ENCODE measurements around the gene NPR2.
A peak's percentile ranks its signal among the peaks of the same experiment; 100 is the strongest.

The NPR2 gene

DNA sequence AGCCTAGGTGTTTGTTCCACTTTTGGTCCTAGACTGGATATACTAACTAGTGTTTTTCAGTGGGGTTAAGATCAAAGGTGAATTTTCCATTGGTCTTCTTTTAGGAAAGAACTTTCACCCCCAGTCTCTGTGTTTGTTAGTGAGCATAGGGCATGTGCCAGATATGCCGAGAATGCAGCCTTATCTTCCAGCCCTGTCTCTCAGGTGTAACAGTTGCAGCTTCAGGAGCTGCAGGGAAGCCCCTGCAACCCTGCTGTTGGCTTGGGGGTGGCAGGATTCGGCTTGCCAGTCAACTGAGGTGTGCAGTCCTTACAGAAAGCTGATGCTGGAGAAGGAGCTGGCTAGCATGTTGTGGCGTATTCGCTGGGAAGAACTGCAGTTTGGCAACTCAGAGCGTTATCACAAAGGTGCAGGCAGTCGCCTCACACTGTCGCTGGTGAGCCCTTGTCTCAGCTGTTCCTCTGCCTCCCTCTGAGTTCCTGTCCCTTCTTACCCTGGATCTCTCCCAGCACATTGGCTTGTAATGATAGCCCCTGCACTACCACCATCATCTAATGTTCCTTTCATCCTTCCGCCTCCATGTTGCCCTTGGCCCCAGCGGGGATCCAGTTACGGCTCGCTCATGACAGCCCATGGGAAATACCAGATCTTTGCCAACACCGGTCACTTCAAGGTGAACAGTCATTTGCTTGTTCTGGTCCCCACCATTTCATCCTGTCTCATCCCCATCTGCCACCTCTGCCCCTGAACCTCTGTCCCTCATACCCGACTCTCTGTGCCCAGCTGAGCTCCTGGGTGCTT, 10.1 kb downstream of the NPR2 start:
- no peak for DNase-seq

DNA sequence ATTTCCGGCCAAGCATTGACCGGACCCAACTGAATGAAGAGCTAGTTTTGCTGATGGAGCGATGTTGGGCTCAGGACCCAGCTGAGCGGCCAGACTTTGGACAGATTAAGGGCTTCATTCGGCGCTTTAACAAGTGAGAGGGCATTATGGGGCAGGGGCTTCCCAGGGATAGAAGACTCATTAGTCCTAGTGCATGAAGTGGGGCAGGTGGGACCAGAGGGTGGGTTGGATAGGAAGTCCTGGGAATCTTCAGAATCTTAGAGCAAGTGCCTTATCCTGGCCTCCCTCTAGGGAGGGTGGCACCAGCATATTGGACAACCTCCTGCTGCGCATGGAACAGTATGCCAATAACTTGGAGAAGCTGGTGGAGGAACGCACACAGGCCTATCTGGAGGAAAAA, 14.7 kb downstream of the NPR2 start:
- DNase-seq, result no peak

DNA sequence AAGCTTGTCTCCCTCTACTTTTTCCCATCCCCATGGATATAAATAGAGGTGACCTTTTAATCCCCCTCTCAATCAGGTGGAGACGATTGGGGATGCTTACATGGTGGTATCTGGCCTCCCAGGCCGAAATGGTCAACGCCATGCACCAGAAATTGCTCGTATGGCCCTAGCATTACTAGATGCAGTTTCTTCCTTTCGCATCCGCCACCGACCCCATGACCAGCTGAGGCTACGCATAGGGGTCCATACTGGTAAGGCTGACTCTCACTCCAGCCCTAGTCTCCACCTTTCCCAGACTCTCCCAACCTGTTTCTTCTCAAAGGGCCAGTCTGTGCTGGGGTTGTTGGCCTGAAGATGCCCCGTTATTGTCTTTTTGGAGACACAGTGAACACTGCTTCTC, 17.0 kb downstream of the NPR2 start:
- DNase-seq, result no peak

DNA sequence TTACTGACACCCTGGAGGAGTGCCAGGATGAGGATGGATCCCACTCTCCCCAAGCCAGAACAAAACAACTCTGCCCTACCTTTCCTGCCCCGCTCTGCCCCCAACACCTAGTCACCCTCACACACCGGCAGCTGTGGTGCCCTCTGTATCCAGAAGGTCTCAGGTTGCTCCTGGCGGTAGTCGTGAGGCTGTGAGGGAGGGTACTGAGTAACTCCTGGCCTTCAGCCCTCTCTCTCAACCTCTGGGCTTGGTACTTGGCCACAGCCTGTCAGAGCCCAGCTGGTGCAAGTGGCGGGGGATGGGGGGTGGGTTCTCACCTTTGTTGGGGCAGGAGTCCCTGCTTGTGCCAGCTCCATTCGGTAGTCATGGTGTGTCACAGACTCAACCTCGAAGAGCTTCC, 18.7 kb downstream of the NPR2 start:
- DNase-seq, result no peak

DNA sequence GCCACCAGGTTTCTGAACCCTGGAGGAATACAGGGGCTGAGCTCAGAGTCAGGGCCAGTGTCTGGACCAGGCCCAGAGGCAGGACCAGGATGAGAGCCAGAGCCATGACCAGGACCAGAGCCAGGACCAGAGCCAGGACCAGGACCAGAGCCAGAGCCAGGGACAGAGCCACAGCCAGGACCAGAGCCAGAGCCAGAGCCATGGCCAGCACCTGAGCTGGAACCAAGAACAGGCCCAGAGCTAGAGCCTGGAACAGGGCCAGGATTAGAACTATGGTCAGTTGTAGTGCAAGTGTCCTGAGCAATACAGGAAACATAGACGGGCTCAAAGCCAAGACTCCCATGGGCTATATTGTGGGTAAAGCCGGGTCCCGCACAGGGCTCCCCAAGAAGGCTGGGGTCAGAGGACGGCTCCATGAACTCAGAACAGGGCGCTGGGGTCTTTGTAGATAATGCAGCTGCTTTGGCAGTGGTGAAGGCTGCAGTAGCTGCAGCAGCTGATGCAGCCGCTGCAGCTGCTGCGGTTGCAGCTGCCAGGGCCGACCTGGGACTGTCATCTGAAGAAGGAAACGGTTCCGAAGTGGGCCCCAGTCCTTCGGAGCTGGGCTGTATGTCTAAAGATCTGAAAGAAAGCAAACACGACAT, 20.1 kb downstream of the NPR2 start:
- DNase-seq, result no peak

DNA sequence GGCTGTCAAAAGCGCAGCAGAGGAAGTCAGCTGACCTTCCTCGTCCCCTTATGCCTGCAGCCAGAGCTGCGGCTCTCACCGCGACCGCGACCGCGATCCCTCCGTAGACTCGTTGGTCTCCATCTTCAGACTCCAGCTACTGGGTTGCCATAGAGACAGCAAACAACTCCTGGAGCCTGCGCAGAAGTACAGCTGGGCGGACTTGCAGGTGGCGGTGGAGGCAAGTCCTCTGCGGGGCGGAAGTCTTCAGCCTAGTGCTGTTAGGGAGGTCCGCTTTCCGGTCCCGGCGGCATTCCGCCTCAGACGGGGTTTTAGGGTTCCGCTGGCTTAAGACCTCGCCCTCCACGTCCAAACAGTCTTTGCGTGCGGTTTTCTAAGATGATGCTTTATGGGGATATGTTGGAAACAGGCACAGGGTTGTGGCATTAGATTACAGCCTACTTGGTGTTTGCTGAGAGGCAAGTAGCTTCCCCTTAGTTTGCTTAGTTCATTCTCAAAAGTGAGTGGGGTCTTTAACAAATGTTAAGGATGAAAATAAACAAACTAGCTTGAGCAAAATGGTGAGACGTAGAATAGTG, 20.7 kb downstream of the NPR2 start, which contains the start of gene SPAG8:
SPAG8 (minus strand) TSS at position 238 of the 578 bp plus-strand sequence; CDS start at position 123, 115 bp downstream.
- DNase-seq, result peak; percentile 94

DNA sequence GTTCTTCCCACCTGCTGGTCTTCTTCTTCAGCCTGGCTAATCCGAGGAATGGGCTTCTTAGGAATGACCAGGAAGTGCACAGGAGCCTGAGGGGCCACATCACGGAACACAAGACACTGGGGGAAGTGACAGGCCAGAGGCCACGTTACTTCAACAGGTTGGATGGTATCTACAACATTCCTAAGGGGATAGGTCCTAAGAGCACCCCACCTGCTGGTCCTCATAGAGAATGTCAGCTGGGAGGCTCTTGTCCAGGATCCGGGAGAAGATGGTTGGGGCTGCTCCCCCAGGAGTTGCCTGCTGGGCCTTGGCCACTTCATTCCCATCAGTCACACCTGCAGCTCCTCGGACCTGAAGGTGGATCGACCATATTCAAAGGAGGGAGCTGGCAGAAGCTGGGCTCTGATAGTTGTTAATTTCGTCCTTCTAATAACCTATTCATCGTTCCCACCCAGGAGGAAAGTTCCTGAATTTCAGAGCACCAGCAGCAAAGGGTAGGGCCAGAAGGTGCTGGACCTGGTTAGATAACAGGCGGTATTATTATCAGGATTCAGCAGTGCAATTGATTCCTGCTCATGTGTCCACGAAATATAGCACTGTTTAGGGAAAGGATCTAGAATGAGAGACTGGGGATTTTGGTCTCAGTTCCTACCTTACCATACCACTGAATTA, 22.2 kb downstream of the NPR2 start:
- DNase-seq, result peak; percentile 31

DNA sequence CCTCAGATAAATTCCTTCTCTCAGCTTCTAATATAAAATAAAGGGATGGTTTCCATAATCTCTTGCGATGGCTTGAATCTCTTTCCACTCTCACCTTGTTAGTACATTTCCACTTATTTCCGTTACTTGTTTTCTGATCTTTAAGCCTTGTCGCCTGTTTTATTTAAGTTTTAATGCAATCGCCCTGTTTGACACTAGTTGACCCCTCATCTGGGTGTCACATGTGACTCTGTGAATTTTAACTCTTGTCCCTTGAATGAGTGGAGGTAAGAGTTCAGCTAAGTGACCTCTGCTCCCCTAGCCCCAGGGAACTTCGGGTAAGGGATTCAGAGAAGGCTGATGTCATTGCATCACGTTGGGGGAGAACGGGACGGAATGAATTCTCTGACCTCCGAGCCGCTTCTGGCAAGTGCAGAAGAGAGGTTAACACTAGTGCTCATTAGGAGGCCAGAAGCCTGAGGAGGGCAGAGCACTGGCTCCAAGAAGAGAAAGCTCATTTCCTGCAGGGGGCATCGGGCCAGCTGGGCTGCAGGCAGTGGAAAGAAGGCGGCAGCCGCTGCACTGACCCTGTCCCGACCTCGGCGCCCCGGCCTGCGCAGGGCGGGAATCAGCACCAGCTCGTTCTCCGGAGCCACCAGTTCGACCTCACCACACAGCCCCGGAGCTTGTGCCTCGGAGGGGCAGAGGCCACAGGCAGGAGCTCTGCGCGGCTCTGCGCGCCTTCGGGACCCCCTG, 22.9 kb downstream of the NPR2 start:
- peak; percentile 29 for DNase-seq

DNA sequence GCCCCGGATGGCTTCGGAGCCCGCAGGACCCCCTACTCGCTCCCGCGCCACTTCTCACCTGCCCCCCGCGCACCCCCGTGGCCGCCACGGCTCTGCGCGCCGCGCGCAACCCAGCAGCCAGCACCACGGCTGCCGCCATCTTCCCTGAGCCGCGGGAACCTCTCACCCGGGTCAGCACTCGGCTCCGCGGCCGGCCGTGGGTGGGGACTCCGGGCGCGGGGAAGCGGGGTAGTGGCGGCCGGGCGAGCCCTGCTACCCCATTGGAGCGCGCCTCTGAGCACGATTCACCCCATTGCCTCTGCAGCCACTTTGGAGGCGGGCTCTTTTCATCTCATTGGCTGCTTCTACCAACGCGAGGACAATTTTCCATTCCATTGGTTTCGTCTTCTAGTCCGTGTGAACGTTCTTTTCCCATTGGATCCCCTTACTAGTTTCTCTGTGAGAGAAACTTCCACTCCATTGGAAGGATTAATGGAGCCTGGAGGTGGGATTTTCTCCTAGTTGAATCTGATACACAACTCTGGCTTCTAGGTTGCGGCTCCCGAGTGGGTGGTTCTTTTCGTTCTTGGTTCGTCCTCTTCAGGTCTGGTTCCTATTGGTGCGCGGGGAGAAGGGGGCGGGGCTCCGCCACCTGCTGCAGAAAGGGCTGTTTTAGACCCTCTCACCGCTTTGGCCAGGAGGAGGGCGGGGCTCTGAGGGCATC, 23.6 kb downstream of the NPR2 start, which contains the start of gene HINT2:
HINT2 (minus strand) TSS at position 202 of the 703 bp plus-strand sequence; CDS start at position 139, 63 bp downstream.
- DNase-seq, result peak; percentile 99

DNA sequence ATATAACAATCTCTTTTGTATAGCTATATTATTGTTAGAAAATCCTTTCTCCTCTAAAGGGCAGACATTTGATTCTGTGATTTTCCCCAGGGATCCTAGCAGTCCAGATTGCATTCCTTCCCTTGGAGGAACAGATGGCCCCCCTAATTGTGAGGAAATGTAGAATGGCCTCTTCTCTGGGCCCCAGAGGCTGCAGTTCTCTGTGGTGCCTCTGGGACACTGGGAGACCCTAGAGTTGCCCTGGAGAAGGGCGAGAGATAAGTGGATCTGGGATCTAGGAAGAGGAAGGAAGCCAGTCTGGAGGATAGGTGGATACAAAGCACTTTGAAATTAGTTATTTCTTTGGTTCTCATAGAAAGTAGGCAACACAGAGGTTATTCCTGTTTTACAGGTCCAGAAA, 25.3 kb downstream of the NPR2 start:
- DNase-seq, result no peak

DNA sequence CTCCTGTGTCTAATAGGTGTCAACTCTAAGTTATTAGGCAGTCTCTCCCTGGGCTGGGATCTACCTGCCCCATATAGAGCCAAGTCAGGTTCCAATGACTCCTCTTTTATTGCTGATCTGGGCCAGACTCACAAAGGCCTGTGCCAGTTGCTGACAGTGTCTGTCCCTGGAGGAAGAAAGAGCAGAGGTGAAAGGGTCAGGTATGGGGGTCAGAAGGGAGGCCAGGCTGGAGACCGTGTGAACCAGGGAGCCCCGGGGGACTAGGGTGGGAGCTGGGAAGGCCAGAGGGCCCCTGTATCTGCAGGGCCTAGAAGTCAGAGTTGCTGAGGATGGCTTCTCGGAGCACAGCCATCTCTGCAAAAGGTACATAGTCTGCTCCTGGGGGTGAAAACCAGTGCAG, 26.9 kb downstream of the NPR2 start:
- no peak for DNase-seq

DNA sequence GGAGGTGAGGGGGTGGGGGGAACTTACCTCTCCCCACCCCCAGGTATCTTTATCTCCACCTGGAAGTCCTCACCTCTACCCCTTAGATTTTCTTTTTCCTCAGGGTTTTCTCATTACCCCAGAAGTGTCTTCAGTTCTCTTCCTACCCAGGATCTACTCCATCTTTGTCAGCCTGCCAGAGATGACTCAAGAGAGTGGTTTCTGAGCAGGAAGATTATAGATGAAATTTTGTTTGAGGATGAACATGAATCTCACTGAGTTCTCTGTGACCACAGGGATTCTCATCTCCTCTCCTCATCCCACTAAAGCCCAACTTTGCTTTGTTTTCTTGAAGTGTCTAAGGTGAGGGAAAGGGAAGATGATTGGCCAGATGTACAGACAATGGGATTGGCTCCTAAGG, 28.7 kb downstream of the NPR2 start:
- DNase-seq, result peak; percentile 77

DNA sequence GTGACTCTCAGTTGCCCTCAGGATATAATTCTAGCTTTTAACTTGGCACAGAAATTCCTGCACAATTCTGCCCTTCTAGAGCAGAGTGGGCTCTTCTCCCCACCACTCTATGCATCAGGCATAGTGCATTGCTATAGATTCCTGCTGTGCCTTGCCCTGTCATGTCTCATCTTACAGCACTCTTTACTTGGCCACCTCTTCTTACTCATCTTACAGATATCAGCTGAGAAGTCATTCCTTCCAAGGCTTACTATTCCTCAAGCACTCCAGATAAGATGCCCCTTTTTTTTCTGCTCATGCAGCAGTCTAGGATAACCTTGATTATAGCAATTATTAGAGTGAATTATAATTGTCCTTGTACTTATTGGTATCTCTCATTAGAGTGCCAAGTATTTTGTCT, 31.5 kb downstream of the NPR2 start:
- no peak for DNase-seq

DNA sequence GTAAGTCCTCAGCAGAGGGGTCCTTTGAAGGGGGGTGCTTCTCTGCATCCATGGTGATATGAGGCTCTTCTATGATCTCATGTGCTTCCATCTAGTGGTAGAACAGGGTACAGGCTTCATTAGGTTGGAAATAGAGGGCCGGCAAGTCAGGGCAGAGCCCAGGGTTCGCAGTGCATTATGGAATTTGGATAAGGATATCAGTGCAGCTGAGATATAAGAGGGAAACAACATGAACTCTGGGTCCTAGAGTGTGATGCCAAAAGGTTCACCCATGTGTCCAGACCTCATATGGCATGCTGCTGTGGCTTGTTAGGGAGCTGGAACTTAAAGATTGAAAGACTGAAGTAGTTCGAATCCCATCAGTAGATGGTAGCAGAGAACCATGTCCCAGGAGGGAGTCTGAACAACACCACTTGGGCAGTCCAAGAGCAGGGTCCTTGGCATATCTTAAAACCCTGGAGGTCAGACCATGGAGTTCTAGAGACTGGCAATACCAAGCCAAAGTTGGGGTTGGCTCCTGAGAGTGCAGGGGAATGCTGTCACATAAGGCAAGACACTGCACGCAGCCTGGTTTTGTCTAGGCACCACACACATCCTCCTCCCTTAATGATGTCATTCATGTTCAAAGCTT, 34.8 kb downstream of the NPR2 start:
- peak; percentile 61 for DNase-seq

DNA sequence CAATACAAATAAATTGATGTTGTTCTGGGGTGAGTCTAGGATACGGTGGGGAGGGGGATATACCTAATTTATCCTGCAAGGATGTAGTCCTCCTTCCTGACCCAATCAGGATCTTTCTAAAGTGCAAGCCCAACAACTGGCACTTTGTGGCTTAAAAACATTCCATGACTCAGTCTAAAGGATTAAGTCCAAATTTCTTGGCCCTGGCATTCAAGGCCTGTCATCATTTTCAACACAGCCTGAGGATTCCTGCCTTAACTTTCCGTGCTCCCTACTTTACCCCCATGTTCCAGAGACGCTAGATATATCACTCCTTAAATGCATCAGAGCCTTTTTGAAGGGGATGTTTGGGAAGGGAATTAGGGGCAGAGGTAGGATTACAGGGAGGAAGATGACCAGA, 36.1 kb downstream of the NPR2 start:
- DNase-seq, result peak; percentile 64

DNA sequence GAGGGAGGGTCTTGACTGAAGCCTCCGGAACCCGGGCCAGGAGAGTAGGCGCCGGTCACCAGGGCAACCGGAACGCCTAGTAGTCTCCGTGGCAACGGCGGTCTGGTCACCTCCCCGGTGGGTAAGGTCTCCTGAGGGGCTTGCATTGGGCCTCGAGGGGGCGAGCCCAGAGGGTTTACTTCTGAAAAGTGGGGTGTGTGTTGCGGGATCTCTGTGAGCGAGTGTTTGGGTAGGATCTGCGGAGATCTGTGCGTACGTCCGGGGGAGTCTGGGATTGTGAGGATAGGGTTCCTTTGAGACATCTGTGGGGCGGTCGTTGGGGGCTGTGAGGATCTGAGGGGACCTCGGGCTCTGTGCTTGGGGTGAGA, 37.3 kb downstream of the NPR2 start, which contains the start of gene FAM221B:
FAM221B (minus strand) TSS at position 17 of the 368 bp plus-strand sequence. CDS start 2,571 bp downstream, outside the sequence.
- DNase-seq, result no peak

DNA sequence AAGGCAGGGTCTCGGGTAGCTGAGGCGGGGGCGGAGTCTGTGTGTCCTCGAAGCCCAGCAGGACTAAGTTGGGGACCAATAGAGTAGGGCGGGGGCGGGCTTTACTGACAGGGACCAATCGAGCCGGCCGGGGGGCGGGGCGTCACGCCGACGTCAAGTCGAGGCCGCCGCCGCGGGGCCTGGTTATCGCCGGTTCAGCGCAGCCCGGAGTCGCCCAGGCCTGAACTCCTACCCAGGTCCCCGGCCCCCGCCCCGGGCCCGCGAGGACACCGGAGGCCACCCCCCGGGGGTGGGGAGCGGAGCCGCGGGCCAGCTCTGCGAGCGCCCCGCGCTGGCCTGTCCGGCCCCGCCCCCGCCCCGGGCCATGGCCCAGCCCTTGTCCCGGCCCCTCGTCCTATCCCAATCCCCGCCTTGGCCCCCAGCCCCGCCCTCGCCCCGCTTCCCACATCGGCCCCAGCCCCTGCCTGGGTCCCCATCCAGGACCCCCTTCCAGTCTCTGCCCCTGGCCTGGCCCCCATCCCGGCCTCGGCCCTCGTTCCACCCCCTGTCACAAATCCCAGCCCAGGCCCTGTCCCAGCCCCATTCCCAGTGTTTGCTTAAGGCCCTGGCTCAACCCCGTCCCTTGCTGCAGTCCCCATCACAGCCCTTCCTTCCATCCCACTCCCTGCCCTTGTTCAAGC, 37.8 kb downstream of the NPR2 start, which contains the start of gene TMEM8B:
TMEM8B (plus strand) TSS at position 145 of the 680 bp plus-strand sequence; CDS start at position 365, 220 bp downstream.
- DNase-seq, result peak; percentile 91

DNA sequence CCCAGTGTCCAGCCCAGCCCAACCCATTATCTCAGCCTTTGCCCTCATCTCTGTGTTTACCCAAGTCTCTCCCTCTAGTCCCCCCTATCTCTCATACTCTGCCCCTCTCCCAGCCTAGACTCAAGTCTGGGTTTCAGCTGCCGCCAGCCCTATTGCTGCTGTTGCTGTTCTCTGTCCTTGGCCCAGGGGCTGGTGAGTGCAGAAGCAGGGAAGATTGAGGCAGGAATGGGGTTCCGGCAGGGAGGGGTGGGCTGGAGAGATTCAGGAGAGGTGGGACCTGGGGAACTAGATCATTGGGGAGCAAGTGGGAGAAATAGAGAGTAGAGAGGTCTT, 38.3 kb downstream of the NPR2 start:
- DNase-seq, result no peak

DNA sequence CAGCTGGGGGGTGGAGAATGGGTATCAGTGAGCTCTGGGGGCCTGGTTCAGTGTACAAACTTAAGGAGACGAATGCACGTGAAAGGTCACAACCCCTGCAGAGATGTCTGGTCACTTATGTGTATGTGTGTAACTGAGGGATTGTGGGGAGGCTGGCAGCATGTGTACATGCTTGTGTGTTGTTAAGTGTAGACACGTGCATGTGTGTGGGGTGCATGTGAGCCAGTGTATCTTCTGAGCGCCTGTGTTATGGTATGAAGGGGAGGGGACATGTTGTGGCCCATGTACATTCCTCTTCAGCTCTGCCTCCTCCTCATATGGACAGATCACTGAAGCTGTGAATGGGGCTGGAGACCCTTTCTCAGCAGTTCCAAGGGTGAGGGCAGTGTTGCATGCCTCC, 39.6 kb downstream of the NPR2 start:
- DNase-seq, result no peak

DNA sequence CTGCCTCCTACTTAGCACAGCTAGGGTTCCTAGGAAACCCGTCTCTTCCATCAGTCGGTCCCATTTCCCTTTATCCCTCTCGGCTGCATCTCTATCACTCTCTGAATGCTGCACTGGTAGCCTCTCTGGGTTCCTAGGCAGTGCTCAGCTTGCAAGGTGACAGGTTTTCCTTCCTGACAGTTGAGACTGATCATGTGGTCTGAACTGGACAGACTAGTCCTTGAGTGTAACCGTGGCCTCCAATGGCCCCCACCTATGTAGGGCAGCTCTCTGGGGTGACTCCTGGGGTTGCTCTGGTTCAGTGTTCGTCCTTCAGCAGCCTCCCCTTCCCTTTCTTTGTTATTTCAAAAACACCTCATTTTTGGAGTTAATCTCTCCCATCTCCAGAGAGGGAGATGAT, 41.4 kb downstream of the NPR2 start:
- DNase-seq, result no peak

All from fibroblast of skin of right quadriceps (primary cell).